ENCODE measurements around the gene IFNAR2.
"Not testable (repeated sequence)": the region's sequence is repeated elsewhere in the genome, so short reads cannot be mapped to it uniquely, and the experiment has no call there.

IFNAR2 gene

GRCh38 chr21:33245289-33245918 is 15.7 kb downstream of the IFNAR2 start:
- no peak for DNase-seq

- DNase-seq: no peak
Observed at GRCh38 chr21:33246506-33246905, 16.8 kb downstream of the IFNAR2 start.

- DNase-seq: no peak
Observed at GRCh38 chr21:33246963-33247362, 17.2 kb downstream of the IFNAR2 start.

- DNase-seq: no peak
Observed at GRCh38 chr21:33247599-33247998, 17.9 kb downstream of the IFNAR2 start.

GRCh38 chr21:33249331-33250002 is 19.7 kb downstream of the IFNAR2 start:
- no peak for DNase-seq

- DNase-seq: no peak
Observed at GRCh38 chr21:33251119-33251518, 21.4 kb downstream of the IFNAR2 start.

- not testable (repeated sequence) for DNase-seq
Observed at GRCh38 chr21:33253382-33253781, 23.6 kb downstream of the IFNAR2 start.

- DNase-seq: no peak
Observed at GRCh38 chr21:33254766-33255165, 25.0 kb downstream of the IFNAR2 start.

GRCh38 chr21:33255404-33255803 is 25.7 kb downstream of the IFNAR2 start:
- no peak for DNase-seq

GRCh38 chr21:33256019-33256418 is 26.3 kb downstream of the IFNAR2 start:
- DNase-seq: no peak

GRCh38 chr21:33257094-33257803 is 27.5 kb downstream of the IFNAR2 start:
- no peak for DNase-seq

GRCh38 chr21:33258475-33258874 is 28.7 kb downstream of the IFNAR2 start:
- DNase-seq: no peak

GRCh38 chr21:33259428-33259827 is 29.7 kb downstream of the IFNAR2 start:
- DNase-seq: no peak

GRCh38 chr21:33259995-33260394 is 30.3 kb downstream of the IFNAR2 start:
- no peak for DNase-seq

- no peak for DNase-seq
Observed at GRCh38 chr21:33261635-33262034, 31.9 kb downstream of the IFNAR2 start.

GRCh38 chr21:33262921-33263320 is 33.2 kb downstream of the IFNAR2 start:
- DNase-seq: no peak

GRCh38 chr21:33264561-33264960 is 34.8 kb downstream of the IFNAR2 start:
- no peak for DNase-seq

- DNase-seq: no peak
Observed at GRCh38 chr21:33265664-33266049, 35.9 kb downstream of the IFNAR2 start.

GRCh38 chr21:33266050-33266788 is 36.5 kb downstream of the IFNAR2 start, which contains the start of gene IL10RB:
Gene IL10RB (plus strand): TSS chr21:33266367. CDS start chr21:33266466, 99 bp downstream.
- DNase-seq: peak; percentile 70

GRCh38 chr21:33266789-33267135 is 37.0 kb downstream of the IFNAR2 start:
- no peak for DNase-seq

GRCh38 chr21:33267250-33267649 is 37.5 kb downstream of the IFNAR2 start:
- no peak for DNase-seq

GRCh38 chr21:33268393-33268736 is 38.6 kb downstream of the IFNAR2 start:
- DNase-seq: no peak

- DNase-seq: no peak
Observed at GRCh38 chr21:33268737-33269441, 39.2 kb downstream of the IFNAR2 start.
